Stomach smooth muscle (tissue), 2 donors: ENCODE results near the gene WAS.
"Not testable (repeated sequence)": the region's sequence is repeated elsewhere in the genome, so short reads cannot be mapped to it uniquely, and the experiment has no call there.

Source experiments
- H3K27ac ChIP-seq: one replicate; pipeline ENCODE4 v1.7.0; 2013; ENCODE audit warnings: mild to moderate bottlenecking, low read length, inconsistent platforms
- H3K27me3 ChIP-seq, 2 donors: one replicate each; pipeline ENCODE4 v1.7.0; 2013; ENCODE audit warnings: low read length in 2 of 2; ENCODE audit not compliant: insufficient read depth in 2 of 2, control insufficient read depth in 1 of 2
- H3K36me3 ChIP-seq, 2 donors: one replicate each; pipeline ENCODE4 v1.7.0; 2013; ENCODE audit warnings: low read length in 2 of 2; ENCODE audit not compliant: control insufficient read depth in 2 of 2, insufficient read depth in 2 of 2
- H3K4me1 ChIP-seq: one replicate; pipeline ENCODE4 v1.7.0; 2013; ENCODE audit warnings: low read length; ENCODE audit not compliant: control insufficient read depth, insufficient read depth
- H3K4me3 ChIP-seq, 2 donors: one replicate each; pipeline ENCODE4 v1.7.0; 2013; ENCODE audit warnings: low read length in 2 of 2
- H3K9ac ChIP-seq, 2 donors: one replicate each; pipeline ENCODE4 v1.7.0; 2013; ENCODE audit warnings: low read length in 2 of 2, mild to moderate bottlenecking in 1 of 2
- H3K9me3 ChIP-seq, 2 donors: one replicate each; pipeline ENCODE4 v1.7.0; 2013; ENCODE audit warnings: low read length in 2 of 2; ENCODE audit not compliant: control insufficient read depth in 2 of 2
- donor health status: healthy.
- donor health status: Pancreatic carcinoma.

WAS gene

GRCh38 chrX:48683411-48683982 is at the start of gene WAS:
Gene WAS, plus strand, starts transcription at chrX:48683799. Its CDS starts 55 bp downstream, at chrX:48683854.
- peak within 1 kb of the TSS in 1 of 2 donors; percentile 15 for H3K4me3 ChIP-seq
- H3K27ac ChIP-seq, result no peak within 1 kb of the TSS

GRCh38 chrX:48636301-48636700 is 47.3 kb upstream of the WAS start:
- H3K4me1 ChIP-seq, result peaks cover 4% of the 10 kb centered on the region
- no peak overlapping the region for H3K9ac ChIP-seq
- peaks cover 0 to 5% of the 10 kb centered on the region in 2 donors for H3K27me3 ChIP-seq
- H3K36me3 ChIP-seq, result no peaks in the 10 kb centered on the region
- no peak overlapping the region for H3K4me3 ChIP-seq
- H3K9me3 ChIP-seq, result no peaks in the 10 kb centered on the region
- no peak overlapping the region for H3K27ac ChIP-seq

More at GRCh38 chrX:48683411-48683982, at the start of gene WAS:
- Histone ChIP-seq H3K4me1 (no peaks in the 10 kb centered on the region), H3K36me3 (no peaks in the 10 kb centered on the region), H3K27me3 (peaks cover 0 to 25% of the 10 kb centered on the region in 2 donors), H3K9me3 (no peaks in the 10 kb centered on the region), H3K9ac (no peak within 1 kb of the TSS)

GRCh38 chrX:48636776-48637175 is 46.8 kb upstream of the WAS start:
- Histone ChIP-seq H3K9me3 (no peaks in the 10 kb centered on the region), H3K4me1 (peaks cover under 1% of the 10 kb centered on the region), H3K36me3 (no peaks in the 10 kb centered on the region), H3K4me3 (no peak overlapping the region), H3K27ac (no peak overlapping the region), H3K27me3 (peaks cover 0 to 5% of the 10 kb centered on the region in 2 donors), H3K9ac (no peak overlapping the region)

- H3K9ac ChIP-seq, result no peak overlapping the region
- no peaks in the 10 kb centered on the region for H3K4me1 ChIP-seq
- no peaks in the 10 kb centered on the region for H3K36me3 ChIP-seq
- H3K9me3 ChIP-seq, result no peaks in the 10 kb centered on the region
- peaks cover 0 to 2% of the 10 kb centered on the region in 2 donors for H3K27me3 ChIP-seq
- no peak overlapping the region for H3K27ac ChIP-seq
- H3K4me3 ChIP-seq, result no peak overlapping the region
Measured at GRCh38 chrX:48645669-48646068, 37.9 kb upstream of the WAS start.

- Histone ChIP-seq H3K4me1 (no peaks in the 10 kb centered on the region), H3K4me3 (no peak overlapping the region), H3K9me3 (no peaks in the 10 kb centered on the region), H3K36me3 (no peaks in the 10 kb centered on the region), H3K27me3 (peaks cover 0 to 2% of the 10 kb centered on the region in 2 donors), H3K9ac (peak overlapping the region; percentile 27 to 36), H3K27ac (peak overlapping the region; percentile 62)
Measured at GRCh38 chrX:48648336-48648751, 35.3 kb upstream of the WAS start.

- Histone ChIP-seq H3K4me3 (no peak overlapping the region), H3K27me3 (peaks cover 0 to 2% of the 10 kb centered on the region in 2 donors), H3K9ac (no peak overlapping the region), H3K4me1 (no peaks in the 10 kb centered on the region), H3K9me3 (no peaks in the 10 kb centered on the region), H3K36me3 (no peaks in the 10 kb centered on the region), H3K27ac (peak overlapping the region; percentile 62)
Measured at GRCh38 chrX:48649102-48649501, 34.5 kb upstream of the WAS start.

- H3K27ac ChIP-seq, H3K4me1 ChIP-seq: not testable (repeated sequence)
Measured at GRCh38 chrX:48652055-48652579, 31.5 kb upstream of the WAS start.

GRCh38 chrX:48654746-48655145 is 28.9 kb upstream of the WAS start:
- not testable (repeated sequence) for H3K36me3 ChIP-seq, H3K27ac ChIP-seq, H3K27me3 ChIP-seq, H3K4me3 ChIP-seq, H3K9me3 ChIP-seq, H3K4me1 ChIP-seq, H3K9ac ChIP-seq

More at GRCh38 chrX:48652055-48652579, 31.5 kb upstream of the WAS start:
- not testable (repeated sequence) for H3K4me3 ChIP-seq, H3K9me3 ChIP-seq, H3K36me3 ChIP-seq, H3K27me3 ChIP-seq, H3K9ac ChIP-seq

GRCh38 chrX:48659686-48660085 is 23.9 kb upstream of the WAS start:
- not testable (repeated sequence) for H3K9ac ChIP-seq, H3K27me3 ChIP-seq, H3K27ac ChIP-seq, H3K4me1 ChIP-seq, H3K36me3 ChIP-seq, H3K4me3 ChIP-seq, H3K9me3 ChIP-seq

- no peak overlapping the region for H3K4me3 ChIP-seq
- H3K27ac ChIP-seq, result no peak overlapping the region
- no peak overlapping the region for H3K9ac ChIP-seq
- H3K4me1 ChIP-seq, result no peaks in the 10 kb centered on the region
- H3K27me3 ChIP-seq, result peaks cover 0 to 5% of the 10 kb centered on the region in 2 donors
- no peaks in the 10 kb centered on the region for H3K36me3 ChIP-seq
- peaks cover 0 to 3% of the 10 kb centered on the region in 2 donors for H3K9me3 ChIP-seq
Measured at GRCh38 chrX:48663241-48663640, 20.4 kb upstream of the WAS start.

- no peaks in the 10 kb centered on the region for H3K36me3 ChIP-seq
- H3K27me3 ChIP-seq, result peaks cover 0 to 5% of the 10 kb centered on the region in 2 donors
- H3K9ac ChIP-seq, result no peak overlapping the region
- peaks cover 0 to 3% of the 10 kb centered on the region in 2 donors for H3K9me3 ChIP-seq
- H3K27ac ChIP-seq, result no peak overlapping the region
- no peak overlapping the region for H3K4me3 ChIP-seq
- H3K4me1 ChIP-seq, result no peaks in the 10 kb centered on the region
Measured at GRCh38 chrX:48664156-48664555, 19.4 kb upstream of the WAS start.
